H1 (cell line): Measurements from ENCODE around the gene ATP2A3. TPM values are rescaled to one million over a fixed set of nuclear protein-coding genes. Genes with fewer than 3 reads are reported as not detected.

ENCODE experiments used
- SIN3A ChIP-seq, 2 experiments: IDR thresholded peaks in 1 of 2; conservative IDR thresholded peaks in 1 of 2; 2 replicates each; pipeline ENCODE4 v1.6.1; 2011 to 2012; ENCODE audit warnings: low read length in 2 of 2, improper control_type of control experiment in 1 of 2, low read depth in 1 of 2, mild to moderate bottlenecking in 1 of 2
- polyA plus RNA-seq, 7 experiments: library from polyadenylated mRNA; depleted of rRNA in 3 of 7; stranded (reverse) in 5 of 7; unstranded in 2 of 7; fragments of >200 nt in 5 of 7; fragments of 200-250 nt in 2 of 7; gene quantifications; 1 replicate in 5 of 7; 2 replicates in 1 of 7; 4 replicates in 1 of 7; pipeline versions ENCODE4 v1.2.1 to v1.2.3, GENCODE V29; 2011 to 2013; ENCODE audit warnings: missing spikeins in 2 of 7, mixed read lengths in 2 of 7
- total RNA-seq: library from RNA; stranded (reverse); fragmentation: NEBNext Ultra II Directional; extraction: Animal tissue kit (Norgen Biotek cat#: 25700); gene quantifications from 2 replicates; pipeline ENCODE4 v1.2.1, GENCODE V29; 2021

The ATP2A3 gene
- total and polyA plus RNA-seq, 2 of the 8 experiments (the other 6 are each of a cell fraction or from before 2014, with no cell fraction given): 18.4 to 32.5 TPM

- TF ChIP-seq SIN3A (conservative IDR thresholded peaks at IDR 0.05 in 1 of 2, IDR thresholded peaks at IDR 0.05 in 1 of 2; ENCODE audit: low read depth in 1 of 2, low read length in 2 of 2): no peak
These were observed 13.2 kb downstream of the ATP2A3 start (continued) for GRCh38 chr17:3951003-3951402.
